PC-3 (cell line): ENCODE results near the gene CDK2.

Experiments used
- EZH2 ChIP-seq: fragments of 300-600 bp; sonication (generic); IDR thresholded peaks from one replicate; pipeline ENCODE4 v1.6.1; 2017; ENCODE audit warnings: antibody characterized with exemption, mild to moderate bottlenecking, low read length; ENCODE audit not compliant: unreplicated experiment
- EZH2phosphoT487 ChIP-seq: fragments of 300-600 bp; sonication (generic); IDR thresholded peaks from 2 replicates; pipeline ENCODE4 v1.6.1; 2018; ENCODE audit warnings: mild to moderate bottlenecking, antibody characterized with exemption, low read length, borderline replicate concordance
- TF ChIP-seq, protein P1 (sequence below): fragments of 300-600 bp; sonication (generic); conservative IDR thresholded peaks from 2 replicates; pipeline ENCODE4 v1.5.1; 2017; ENCODE audit warnings: antibody characterized with exemption, low read depth, mild to moderate bottlenecking, low read length

- TF ChIP-seq, protein P1, sequence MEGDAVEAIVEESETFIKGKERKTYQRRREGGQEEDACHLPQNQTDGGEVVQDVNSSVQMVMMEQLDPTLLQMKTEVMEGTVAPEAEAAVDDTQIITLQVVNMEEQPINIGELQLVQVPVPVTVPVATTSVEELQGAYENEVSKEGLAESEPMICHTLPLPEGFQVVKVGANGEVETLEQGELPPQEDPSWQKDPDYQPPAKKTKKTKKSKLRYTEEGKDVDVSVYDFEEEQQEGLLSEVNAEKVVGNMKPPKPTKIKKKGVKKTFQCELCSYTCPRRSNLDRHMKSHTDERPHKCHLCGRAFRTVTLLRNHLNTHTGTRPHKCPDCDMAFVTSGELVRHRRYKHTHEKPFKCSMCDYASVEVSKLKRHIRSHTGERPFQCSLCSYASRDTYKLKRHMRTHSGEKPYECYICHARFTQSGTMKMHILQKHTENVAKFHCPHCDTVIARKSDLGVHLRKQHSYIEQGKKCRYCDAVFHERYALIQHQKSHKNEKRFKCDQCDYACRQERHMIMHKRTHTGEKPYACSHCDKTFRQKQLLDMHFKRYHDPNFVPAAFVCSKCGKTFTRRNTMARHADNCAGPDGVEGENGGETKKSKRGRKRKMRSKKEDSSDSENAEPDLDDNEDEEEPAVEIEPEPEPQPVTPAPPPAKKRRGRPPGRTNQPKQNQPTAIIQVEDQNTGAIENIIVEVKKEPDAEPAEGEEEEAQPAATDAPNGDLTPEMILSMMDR, result no peak
- TF ChIP-seq EZH2, result no peak
- no peak for TF ChIP-seq EZH2phosphoT487
These were observed 35.3 kb upstream of the CDK2 start for GRCh38 chr12:55931317-55931779.
